ENCODE data around the gene BHMT2.

The BHMT2 gene

GRCh38 chr5:79070350-79070667, 742 bp downstream of the BHMT2 start:
- no peak for DNase-seq

- no peak for DNase-seq
Observed at GRCh38 chr5:79074641-79075040, 5.1 kb downstream of the BHMT2 start.

GRCh38 chr5:79075646-79076426, 6.3 kb downstream of the BHMT2 start:
- no peak for DNase-seq

- no peak for DNase-seq
Observed at GRCh38 chr5:79076819-79077218, 7.3 kb downstream of the BHMT2 start.

GRCh38 chr5:79077680-79078365, 8.3 kb downstream of the BHMT2 start:
- no peak for DNase-seq

- DNase-seq: no peak
Observed at GRCh38 chr5:79080804-79081203, 11.2 kb downstream of the BHMT2 start.

GRCh38 chr5:79081779-79082178, 12.2 kb downstream of the BHMT2 start:
- no peak for DNase-seq

- no peak for DNase-seq
Observed at GRCh38 chr5:79086116-79086515, 16.5 kb downstream of the BHMT2 start.

- no peak for DNase-seq
Observed at GRCh38 chr5:79088507-79088906, 18.9 kb downstream of the BHMT2 start.

GRCh38 chr5:79091064-79091463, 21.5 kb downstream of the BHMT2 start:
- DNase-seq: no peak

- DNase-seq: no peak
Observed at GRCh38 chr5:79093762-79094161, 24.2 kb downstream of the BHMT2 start.

- no peak for DNase-seq
Observed at GRCh38 chr5:79105868-79106267, 36.3 kb downstream of the BHMT2 start.

- no peak for DNase-seq
Observed at GRCh38 chr5:79107020-79107796, 37.6 kb downstream of the BHMT2 start.

GRCh38 chr5:79108086-79108485, 38.5 kb downstream of the BHMT2 start:
- DNase-seq: no peak

GRCh38 chr5:79108792-79109191, 39.2 kb downstream of the BHMT2 start:
- DNase-seq: no peak

GRCh38 chr5:79109527-79110492, 40.2 kb downstream of the BHMT2 start:
- no peak for DNase-seq

- no peak for DNase-seq
Observed at GRCh38 chr5:79111387-79111959, 41.9 kb downstream of the BHMT2 start, which contains the start of gene BHMT. TSS of gene BHMT (plus strand) at chr5:79111809. CDS start at chr5:79111886, 77 bp downstream.

- DNase-seq: no peak
Observed at GRCh38 chr5:79111960-79112702, 42.6 kb downstream of the BHMT2 start.

GRCh38 chr5:79112703-79113058, 43.1 kb downstream of the BHMT2 start:
- no peak for DNase-seq

- DNase-seq: no peak
Observed at GRCh38 chr5:79119486-79119885, 49.9 kb downstream of the BHMT2 start.

- DNase-seq: no peak
Observed at GRCh38 chr5:79120221-79120620, 50.7 kb downstream of the BHMT2 start.

- DNase-seq: no peak
Observed at GRCh38 chr5:79122973-79123372, 53.4 kb downstream of the BHMT2 start.
